K562 (cell line): ENCODE data around the gene CDKN2AIPNL. TPM values are rescaled to one million over a fixed set of nuclear protein-coding genes. Genes with fewer than 3 reads are reported as not detected.

Experiments used
- BCLAF1 ChIP-seq, 2 experiments: fragments of 450-650 bp in 1 of 2; IDR thresholded peaks; 2 replicates each; pipeline ENCODE4 v1.6.1; 2011 to 2017; ENCODE audit warnings: low read depth in 2 of 2, antibody characterized with exemption in 1 of 2, borderline replicate concordance in 1 of 2, low read length in 1 of 2, mild to moderate bottlenecking in 1 of 2, mixed read lengths in 1 of 2; ENCODE audit not compliant: control insufficient read depth in 1 of 2
- CBFA2T2 ChIP-seq: fragments of 450-650 bp; conservative IDR thresholded peaks from 2 replicates; pipeline ENCODE4 v1.6.1; 2017; ENCODE audit warnings: mild to moderate bottlenecking
- CREB3L1 ChIP-seq: fragments of 450-650 bp; IDR thresholded peaks from 2 replicates; pipeline ENCODE4 v1.6.1; 2014; ENCODE audit warnings: low read depth, mild to moderate bottlenecking, moderate library complexity, borderline replicate concordance
- CTBP1 ChIP-seq: fragments of 450-650 bp; IDR thresholded peaks from 2 replicates; pipeline ENCODE4 v1.6.1; 2016; ENCODE audit warnings: borderline replicate concordance
- EGR1 ChIP-seq: fragments of 450-650 bp; conservative IDR thresholded peaks from 2 replicates; pipeline ENCODE4 v1.6.1; 2017; ENCODE audit warnings: mild to moderate bottlenecking
- FIP1L1 ChIP-seq: fragments of 200-400 bp; formaldehyde crosslinking; IDR thresholded peaks from 2 replicates; pipeline ENCODE4 v1.6.1; 2018; ENCODE audit warnings: mild to moderate bottlenecking, low read depth, low read length; ENCODE audit not compliant: poor library complexity, severe bottlenecking
- FOXP1 ChIP-seq: sonication (generic); formaldehyde crosslinking; IDR thresholded peaks from 2 replicates; pipeline ENCODE4 v1.8.0; 2022; ENCODE audit warnings: mild to moderate bottlenecking, missing genetic modification reagents
- HEY1 ChIP-seq: fragments of 250-450 bp; sonication (Bioruptor Pico); IDR thresholded peaks from 2 replicates; pipeline ENCODE4 v1.5.0; 2020; ENCODE audit warnings: mild to moderate bottlenecking, moderate library complexity, borderline replicate concordance
- JUN ChIP-seq, 2 experiments: sonication (generic) in 1 of 2; formaldehyde crosslinking in 1 of 2; IDR thresholded peaks; 2 replicates each; pipeline versions ENCODE4 v1.6.1 to v1.8.0; 2012 to 2022; ENCODE audit warnings: borderline replicate concordance in 2 of 2, mild to moderate bottlenecking in 2 of 2, improper control_type of control experiment in 1 of 2, low read depth in 1 of 2, low read length in 1 of 2, missing genetic modification reagents in 1 of 2
- MAFF ChIP-seq: IDR thresholded peaks from 2 replicates; pipeline ENCODE4 v1.6.1; 2012; ENCODE audit warnings: low read length, improper control_type of control experiment
- MAX ChIP-seq: sonication (generic); formaldehyde crosslinking; IDR thresholded peaks from 2 replicates; pipeline ENCODE4 v1.9.0; 2022; ENCODE audit warnings: mild to moderate bottlenecking, missing genetic modification reagents
- NFIC ChIP-seq: fragments of 450-650 bp; IDR thresholded peaks from 2 replicates; pipeline ENCODE4 v1.6.1; 2017; ENCODE audit warnings: mild to moderate bottlenecking, inconsistent platforms
- NR3C1 ChIP-seq: sonication (generic); formaldehyde crosslinking; IDR thresholded peaks from 2 replicates; pipeline ENCODE4 v1.8.1; 2022; ENCODE audit warnings: missing genetic modification reagents
- PML ChIP-seq: IDR thresholded peaks from 2 replicates; pipeline ENCODE4 v1.6.1; 2012; ENCODE audit warnings: low read length, inconsistent platforms
- POLR2A ChIP-seq: fragments of 450-650 bp; conservative IDR thresholded peaks from 2 replicates; pipeline ENCODE4 v1.6.1; 2016
- RBBP5 ChIP-seq: fragments of 200-600 bp; sonication (generic); IDR thresholded peaks from 2 replicates; pipeline ENCODE4 v1.6.1; 2012; ENCODE audit warnings: borderline replicate concordance, mild to moderate bottlenecking, low read length, control low read depth, inconsistent platforms; ENCODE audit not compliant: insufficient read depth, poor library complexity, severe bottlenecking
- SIN3B ChIP-seq: fragments of 450-650 bp; IDR thresholded peaks from 2 replicates; pipeline ENCODE4 v1.6.1; 2017; ENCODE audit warnings: low read depth, mild to moderate bottlenecking, moderate library complexity
- SREBF1 ChIP-seq: fragments of 150-350 bp; IDR thresholded peaks from 2 replicates; pipeline ENCODE4 v1.6.1; 2014; ENCODE audit warnings: antibody characterized with exemption, low read depth, low read length, borderline replicate concordance
- ZNF140 ChIP-seq: fragments of 250-450 bp; sonication (Bioruptor Pico); IDR thresholded peaks from 2 replicates; pipeline ENCODE4 v1.8.0; 2021; ENCODE audit warnings: moderate library complexity, mild to moderate bottlenecking, inconsistent platforms
- ZNF282 ChIP-seq: sonication (generic); formaldehyde crosslinking; IDR thresholded peaks from 2 replicates; pipeline ENCODE4 v1.8.1; 2023; ENCODE audit warnings: missing genetic modification reagents
- ZSCAN32 ChIP-seq: fragments of 450-650 bp; formaldehyde crosslinking; IDR thresholded peaks from 2 replicates; pipeline ENCODE4 v1.4.0; 2020; ENCODE audit warnings: mild to moderate bottlenecking, moderate library complexity
- polyA plus RNA-seq, 8 experiments: library from polyadenylated mRNA; depleted of rRNA in 4 of 8; stranded (reverse) in 5 of 8; unstranded in 3 of 8; fragments of >200 nt; fragmentation: Nextera tagmentation in 2 of 8; fragmentation: Illumina TruSeq in 1 of 8; extraction: Ambion mirVana in 2 of 8; extraction: Trizol in 1 of 8; gene quantifications; 2 replicates each; pipeline versions ENCODE4 v1.2.1 to v1.2.3, GENCODE V29; 2011 to 2014; ENCODE audit warnings: inconsistent platforms in 1 of 8, missing spikeins in 1 of 8
- total RNA-seq, 7 experiments: library from RNA; depleted of rRNA in 6 of 7; stranded (reverse); fragments of >200 nt in 6 of 7; fragmentation: Illumina TruSeq in 2 of 7; extraction: Trizol in 2 of 7; gene quantifications; 2 replicates each; pipeline versions ENCODE4 v1.2.1 to v1.2.3, GENCODE V29; 2011 to 2021; ENCODE audit warnings: low replicate concordance in 1 of 7

The CDKN2AIPNL gene
- total and polyA plus RNA-seq, 9 of the 15 experiments (the other 6 are each of a cell fraction or from before 2014, with no cell fraction given): 19.9 to 46.9 (median 42.2) TPM

- TF ChIP-seq BCLAF1 (IDR thresholded peaks at IDR 0.05; ENCODE audit: borderline replicate concordance in 1 of 2, control insufficient read depth in 1 of 2, low read depth in 2 of 2, low read length in 1 of 2) (peak in 1 of 2 experiments; percentile 98; a peak in 2 of 4 replicates), ZNF282 (no peak), MAFF (peak; percentile 64; the same call in 1 of the 2 replicates), FIP1L1 (peak; percentile 62), EGR1 (peak; percentile 97), CREB3L1 (peak; percentile 76; the same call in 1 of the 2 replicates), POLR2A (peak; percentile 65), ZSCAN32 (CRISPR knock-in tag) (peak; percentile 34; the same call in 1 of the 2 replicates), PML (peak; percentile 65), ZNF140 (no peak), JUN (IDR thresholded peaks at IDR 0.05; ENCODE audit: borderline replicate concordance, low read depth, low read length) (peak; percentile 81; the same call in 1 of the 2 replicates), JUN (CRISPR knock-in tag; IDR thresholded peaks at IDR 0.05; ENCODE audit: borderline replicate concordance) (no peak; the same call in 1 of the 2 replicates), SIN3B (0 out of 2 replicates have a peak, but pooled peaks have one; percentile 29), CBFA2T2 (peak; percentile 99), CTBP1 (peak; percentile 55; the same call in 1 of the 2 replicates), NR3C1 (CRISPR knock-in tag) (no peak), RBBP5 (peak; percentile 74), HEY1 (CRISPR knock-in tag) (no peak), FOXP1 (CRISPR knock-in tag) (peak; percentile 72), MAX (CRISPR knock-in tag) (peak; percentile 95), SREBF1 (peak; percentile 91), NFIC (0 out of 2 replicates have a peak, but pooled peaks have one; percentile 3)
Observed at GRCh38 chr5:134370871-134371833, 40.5 kb downstream of the CDKN2AIPNL start, which contains the start of gene UBE2B (continued).
